Gastrocnemius medialis (tissue), 4 donors: ENCODE data around the gene TMEM178A.

ENCODE experiments used
- POLR2A ChIP-seq, 2 donors: fragments of 450-650 bp; IDR thresholded peaks; one replicate each; pipeline ENCODE4 v1.6.1; 2017; ENCODE audit warnings: antibody characterized with exemption in 2 of 2, mild to moderate bottlenecking in 2 of 2, moderate library complexity in 2 of 2
- TF ChIP-seq, protein P1 (sequence below), 5 experiments: fragments of 450-650 bp in 3 of 5; fragments of 200-600 bp in 2 of 5; sonication (generic) in 2 of 5; IDR thresholded peaks in 4 of 5; conservative IDR thresholded peaks in 1 of 5; 1 replicate in 4 of 5; 2 replicates in 1 of 5; pipeline ENCODE4 v1.5.1; 2016 to 2019; ENCODE audit warnings: antibody characterized with exemption in 5 of 5, mild to moderate bottlenecking in 3 of 5, moderate library complexity in 3 of 5

DNA sequence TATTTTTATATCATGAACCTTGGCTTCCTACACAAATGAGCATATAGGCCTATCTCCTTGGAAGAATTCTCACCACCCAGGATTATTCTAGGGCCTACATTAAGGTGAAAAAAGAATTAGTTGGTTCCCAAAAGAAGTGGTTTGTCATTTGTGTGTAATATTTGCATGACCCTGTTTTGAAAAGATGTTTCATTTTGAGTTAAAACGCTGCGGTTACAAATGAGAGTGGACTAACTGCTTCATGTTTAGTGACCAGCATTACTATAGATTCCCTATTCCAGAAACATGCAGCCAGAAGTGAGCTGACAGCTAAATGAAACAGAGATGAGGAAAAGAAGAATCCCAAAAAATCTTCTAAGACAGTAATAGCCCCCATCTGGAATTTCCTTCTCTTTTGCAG lies 44.1 kb upstream of the TMEM178A start:
- TF ChIP-seq POLR2A (IDR thresholded peaks at IDR 0.05) = no peak
- TF ChIP-seq, protein P1, sequence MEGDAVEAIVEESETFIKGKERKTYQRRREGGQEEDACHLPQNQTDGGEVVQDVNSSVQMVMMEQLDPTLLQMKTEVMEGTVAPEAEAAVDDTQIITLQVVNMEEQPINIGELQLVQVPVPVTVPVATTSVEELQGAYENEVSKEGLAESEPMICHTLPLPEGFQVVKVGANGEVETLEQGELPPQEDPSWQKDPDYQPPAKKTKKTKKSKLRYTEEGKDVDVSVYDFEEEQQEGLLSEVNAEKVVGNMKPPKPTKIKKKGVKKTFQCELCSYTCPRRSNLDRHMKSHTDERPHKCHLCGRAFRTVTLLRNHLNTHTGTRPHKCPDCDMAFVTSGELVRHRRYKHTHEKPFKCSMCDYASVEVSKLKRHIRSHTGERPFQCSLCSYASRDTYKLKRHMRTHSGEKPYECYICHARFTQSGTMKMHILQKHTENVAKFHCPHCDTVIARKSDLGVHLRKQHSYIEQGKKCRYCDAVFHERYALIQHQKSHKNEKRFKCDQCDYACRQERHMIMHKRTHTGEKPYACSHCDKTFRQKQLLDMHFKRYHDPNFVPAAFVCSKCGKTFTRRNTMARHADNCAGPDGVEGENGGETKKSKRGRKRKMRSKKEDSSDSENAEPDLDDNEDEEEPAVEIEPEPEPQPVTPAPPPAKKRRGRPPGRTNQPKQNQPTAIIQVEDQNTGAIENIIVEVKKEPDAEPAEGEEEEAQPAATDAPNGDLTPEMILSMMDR (IDR thresholded peaks at IDR 0.05 in 4 of 5, conservative IDR thresholded peaks at IDR 0.05 in 1 of 5) = no peak
